Ovary (tissue), 3 donors: ENCODE data around the gene ATP8B4.

Source experiments
- POLR2A ChIP-seq: fragments of 450-650 bp; IDR thresholded peaks from one replicate; pipeline ENCODE4 v1.6.1; 2017; ENCODE audit warnings: antibody characterized with exemption, mild to moderate bottlenecking, moderate library complexity
- TF ChIP-seq, protein P1 (sequence below), 3 donors: fragments of 450-650 bp in 2 of 3; fragments of 200-600 bp in 1 of 3; IDR thresholded peaks; one replicate each; pipeline versions ENCODE4 v1.5.1 to v1.8.0; 2016 to 2022; ENCODE audit warnings: antibody characterized with exemption in 3 of 3, mild to moderate bottlenecking in 1 of 3
- donor health status: DM: no; HTN: no; CAD: no.

DNA sequence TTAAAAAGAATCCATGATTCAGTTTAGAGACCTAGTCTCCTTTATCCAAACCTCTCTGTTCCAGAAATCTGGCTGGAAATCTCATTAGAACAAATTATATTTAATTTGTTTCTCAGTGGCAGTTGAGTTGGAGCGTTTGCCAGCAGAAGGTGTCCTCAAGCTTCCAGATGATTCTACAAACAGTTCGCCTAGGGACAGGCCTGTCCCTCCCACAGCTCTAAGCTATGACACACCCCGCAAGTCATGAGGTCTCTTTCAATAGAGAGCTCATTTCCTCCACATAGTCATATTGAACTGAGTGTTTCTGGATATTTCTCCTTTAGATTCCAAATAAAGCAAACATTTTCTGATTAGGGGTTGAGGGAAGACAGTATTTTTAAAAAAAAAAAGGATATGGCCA is 230.3 kb downstream of the ATP8B4 start:
- TF ChIP-seq POLR2A: no peak
- TF ChIP-seq, protein P1, sequence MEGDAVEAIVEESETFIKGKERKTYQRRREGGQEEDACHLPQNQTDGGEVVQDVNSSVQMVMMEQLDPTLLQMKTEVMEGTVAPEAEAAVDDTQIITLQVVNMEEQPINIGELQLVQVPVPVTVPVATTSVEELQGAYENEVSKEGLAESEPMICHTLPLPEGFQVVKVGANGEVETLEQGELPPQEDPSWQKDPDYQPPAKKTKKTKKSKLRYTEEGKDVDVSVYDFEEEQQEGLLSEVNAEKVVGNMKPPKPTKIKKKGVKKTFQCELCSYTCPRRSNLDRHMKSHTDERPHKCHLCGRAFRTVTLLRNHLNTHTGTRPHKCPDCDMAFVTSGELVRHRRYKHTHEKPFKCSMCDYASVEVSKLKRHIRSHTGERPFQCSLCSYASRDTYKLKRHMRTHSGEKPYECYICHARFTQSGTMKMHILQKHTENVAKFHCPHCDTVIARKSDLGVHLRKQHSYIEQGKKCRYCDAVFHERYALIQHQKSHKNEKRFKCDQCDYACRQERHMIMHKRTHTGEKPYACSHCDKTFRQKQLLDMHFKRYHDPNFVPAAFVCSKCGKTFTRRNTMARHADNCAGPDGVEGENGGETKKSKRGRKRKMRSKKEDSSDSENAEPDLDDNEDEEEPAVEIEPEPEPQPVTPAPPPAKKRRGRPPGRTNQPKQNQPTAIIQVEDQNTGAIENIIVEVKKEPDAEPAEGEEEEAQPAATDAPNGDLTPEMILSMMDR (IDR thresholded peaks at IDR 0.05): no peak
